T-helper 2 cell treated with Interferon-gamma antibody and Interleukin-4, amounts not matched to agents 5 μg/mL and 100 μg/mL, for 36 hours (primary cell): ENCODE measurements around the gene LRRC75B.
"Not testable (repeated sequence)": the region's sequence is repeated elsewhere in the genome, so short reads cannot be mapped to it uniquely, and the experiment has no call there.

ENCODE experiments used
- DNase-seq: peaks from one replicate; pipeline ENCODE4 v3.0.0; 2021; ENCODE audit warnings: low spot score
- H3K27ac Mint-ChIP-seq: one replicate; pipeline ENCODE4 v1.8.0; 2021; ENCODE audit warnings: mild to moderate bottlenecking, mixed read lengths
- H3K27me3 Mint-ChIP-seq: one replicate; pipeline ENCODE4 v1.8.0; 2021; ENCODE audit warnings: low read depth, mixed read lengths
- H3K36me3 Mint-ChIP-seq: one replicate; pipeline ENCODE4 v1.8.0; 2021; ENCODE audit warnings: low read depth, mixed read lengths
- H3K4me1 Mint-ChIP-seq: one replicate; pipeline ENCODE4 v1.8.0; 2021; ENCODE audit warnings: low read depth, mixed read lengths
- H3K4me3 Mint-ChIP-seq: one replicate; pipeline ENCODE4 v1.8.0; 2022; ENCODE audit warnings: mild to moderate bottlenecking, moderate library complexity, mixed read lengths
- H3K9me3 Mint-ChIP-seq: one replicate; pipeline ENCODE4 v1.8.0; 2021; ENCODE audit warnings: mixed read lengths

The LRRC75B gene, protein sequence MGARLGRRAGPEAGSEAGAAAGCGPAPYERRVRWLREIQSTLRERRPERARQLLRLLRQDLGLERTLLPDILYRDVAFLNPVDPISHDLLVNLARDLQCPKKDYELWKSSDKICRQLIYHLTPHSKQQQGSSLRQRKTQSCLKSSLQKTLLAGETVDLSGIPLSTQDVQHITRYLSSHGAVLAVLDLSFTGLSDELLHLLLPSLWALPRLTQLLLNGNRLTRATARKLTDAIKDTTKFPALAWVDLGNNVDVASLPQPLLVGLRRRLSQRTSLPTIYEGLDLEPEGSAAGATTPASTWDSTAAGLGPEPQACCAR

DNA sequence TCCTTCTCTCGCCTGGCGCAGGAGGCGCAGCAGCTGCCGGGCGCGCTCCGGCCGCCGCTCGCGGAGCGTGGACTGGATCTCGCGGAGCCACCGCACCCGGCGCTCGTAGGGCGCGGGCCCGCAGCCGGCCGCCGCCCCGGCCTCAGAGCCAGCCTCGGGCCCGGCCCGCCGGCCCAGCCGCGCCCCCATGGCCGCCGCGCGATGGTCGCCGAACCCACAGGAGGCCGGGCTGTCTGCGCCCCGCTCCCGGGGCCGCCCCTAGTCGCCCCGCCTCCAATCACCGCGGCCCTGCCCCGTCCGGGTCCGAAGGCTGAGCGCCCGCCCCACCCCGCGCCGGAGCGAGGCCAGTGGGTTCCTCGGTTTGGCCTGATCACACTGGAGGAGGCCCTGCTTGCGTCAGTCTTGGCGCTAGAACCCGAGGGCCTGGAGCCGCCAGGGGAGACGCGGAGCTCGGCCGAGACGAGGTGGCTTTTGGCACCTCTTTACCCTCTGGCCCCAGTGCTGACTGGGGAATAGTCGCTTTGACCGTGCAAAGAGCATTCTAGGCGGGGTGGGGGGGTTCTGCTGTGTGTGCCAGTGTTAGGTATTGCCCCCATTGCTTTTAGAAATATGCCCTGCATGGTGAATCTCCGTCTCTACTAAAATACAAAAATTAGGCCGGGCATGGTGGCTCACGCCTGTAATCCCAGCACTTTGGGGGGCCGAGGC, at the start of gene LRRC75B:
Gene LRRC75B (minus strand): TSS at position 223 of the 708 bp plus-strand sequence. CDS start 34 bp downstream, at position 189.
- no peaks in the 10 kb centered on the region for H3K36me3 Mint-ChIP-seq
- peak; percentile 64 for DNase-seq
- H3K4me3 Mint-ChIP-seq = peak within 1 kb of the TSS; percentile 89
- H3K27me3 Mint-ChIP-seq = no peaks in the 10 kb centered on the region
- H3K4me1 Mint-ChIP-seq = peaks cover 1% of the 10 kb centered on the region
- H3K27ac Mint-ChIP-seq = peak within 1 kb of the TSS; percentile 41
- H3K9me3 Mint-ChIP-seq = no peaks in the 10 kb centered on the region

DNA sequence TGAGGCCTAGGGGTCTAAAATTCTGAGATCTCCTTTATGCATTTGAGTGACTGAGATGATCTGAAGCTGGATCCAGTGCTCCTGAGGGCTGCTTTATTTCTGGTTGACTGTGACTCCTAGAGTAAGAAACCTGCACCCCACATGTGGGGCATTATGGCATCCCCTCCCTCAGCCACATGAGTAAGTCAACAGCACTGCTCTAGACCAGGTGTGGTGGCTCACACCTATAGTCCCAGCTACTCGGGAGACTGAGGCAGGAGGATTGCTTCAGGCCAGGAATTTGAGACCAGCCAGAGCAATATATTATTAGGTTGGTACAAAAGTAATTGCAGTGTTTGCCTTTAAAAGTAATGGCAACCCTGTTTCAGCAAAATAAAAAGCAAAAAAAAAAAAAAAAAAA, 49.4 kb upstream of the LRRC75B start:
- not testable (repeated sequence) for H3K4me1 Mint-ChIP-seq, H3K4me3 Mint-ChIP-seq, H3K36me3 Mint-ChIP-seq, H3K27me3 Mint-ChIP-seq, DNase-seq, H3K27ac Mint-ChIP-seq, H3K9me3 Mint-ChIP-seq

DNA sequence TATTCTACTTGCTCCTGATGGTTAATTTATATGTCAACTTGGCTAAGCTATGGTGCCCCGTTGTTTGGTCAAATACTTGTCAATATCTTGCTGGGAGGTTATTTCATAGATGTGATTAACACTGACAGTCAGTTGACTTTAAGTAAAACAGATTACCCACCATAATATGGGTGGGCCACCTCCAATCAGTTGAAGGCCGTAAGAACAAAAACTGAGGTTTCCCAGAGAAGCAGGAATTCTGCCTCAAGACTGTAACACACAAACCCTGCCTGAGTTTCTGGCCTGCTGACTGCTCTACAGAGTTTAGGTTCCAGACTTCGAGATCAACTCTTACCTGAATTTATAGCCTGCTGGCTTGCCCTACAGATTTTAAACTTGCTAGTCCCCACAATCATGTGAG, 43.6 kb upstream of the LRRC75B start:
- H3K27me3 Mint-ChIP-seq, H3K36me3 Mint-ChIP-seq, H3K9me3 Mint-ChIP-seq, DNase-seq: not testable (repeated sequence)
- H3K4me1 Mint-ChIP-seq = peaks cover 17% of the 10 kb centered on the region
- peak overlapping the region; percentile 38 for H3K4me3 Mint-ChIP-seq
- H3K27ac Mint-ChIP-seq = peak overlapping the region; percentile 41

DNA sequence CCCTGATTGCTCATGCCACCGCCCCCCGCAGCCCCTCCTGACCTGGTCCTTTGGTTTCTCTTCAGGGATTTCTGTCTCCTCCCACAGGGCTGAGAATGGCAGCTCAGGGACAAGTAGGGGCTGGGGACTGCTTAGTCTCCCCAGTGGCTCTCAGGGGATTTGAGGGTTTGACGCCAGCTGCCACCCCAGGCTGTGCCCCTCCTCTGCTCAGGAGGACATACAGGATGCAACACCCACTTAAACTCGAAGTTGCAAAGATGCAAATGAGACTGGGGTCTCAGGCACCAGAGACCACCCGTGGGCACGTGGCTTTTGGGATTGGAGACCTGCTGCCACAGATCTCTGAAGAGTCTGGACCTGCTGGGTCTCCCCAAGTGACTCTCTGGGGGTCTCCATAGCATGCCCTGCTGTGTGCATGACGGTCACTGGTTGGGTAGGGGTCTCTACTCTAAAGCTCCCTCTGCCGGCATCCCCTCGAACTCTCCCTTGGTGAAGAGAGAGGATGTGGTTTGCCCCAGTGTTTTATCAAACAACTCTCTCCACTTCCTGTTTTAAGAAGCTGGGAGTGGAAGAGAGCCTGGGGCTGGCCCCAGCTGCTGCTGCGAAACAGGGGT, 42.0 kb upstream of the LRRC75B start:
- H3K9me3 Mint-ChIP-seq, H3K36me3 Mint-ChIP-seq, H3K27me3 Mint-ChIP-seq, DNase-seq: not testable (repeated sequence)
- peaks cover 17% of the 10 kb centered on the region for H3K4me1 Mint-ChIP-seq
- peak overlapping the region; percentile 41 for H3K27ac Mint-ChIP-seq
- H3K4me3 Mint-ChIP-seq = peak overlapping the region; percentile 24

DNA sequence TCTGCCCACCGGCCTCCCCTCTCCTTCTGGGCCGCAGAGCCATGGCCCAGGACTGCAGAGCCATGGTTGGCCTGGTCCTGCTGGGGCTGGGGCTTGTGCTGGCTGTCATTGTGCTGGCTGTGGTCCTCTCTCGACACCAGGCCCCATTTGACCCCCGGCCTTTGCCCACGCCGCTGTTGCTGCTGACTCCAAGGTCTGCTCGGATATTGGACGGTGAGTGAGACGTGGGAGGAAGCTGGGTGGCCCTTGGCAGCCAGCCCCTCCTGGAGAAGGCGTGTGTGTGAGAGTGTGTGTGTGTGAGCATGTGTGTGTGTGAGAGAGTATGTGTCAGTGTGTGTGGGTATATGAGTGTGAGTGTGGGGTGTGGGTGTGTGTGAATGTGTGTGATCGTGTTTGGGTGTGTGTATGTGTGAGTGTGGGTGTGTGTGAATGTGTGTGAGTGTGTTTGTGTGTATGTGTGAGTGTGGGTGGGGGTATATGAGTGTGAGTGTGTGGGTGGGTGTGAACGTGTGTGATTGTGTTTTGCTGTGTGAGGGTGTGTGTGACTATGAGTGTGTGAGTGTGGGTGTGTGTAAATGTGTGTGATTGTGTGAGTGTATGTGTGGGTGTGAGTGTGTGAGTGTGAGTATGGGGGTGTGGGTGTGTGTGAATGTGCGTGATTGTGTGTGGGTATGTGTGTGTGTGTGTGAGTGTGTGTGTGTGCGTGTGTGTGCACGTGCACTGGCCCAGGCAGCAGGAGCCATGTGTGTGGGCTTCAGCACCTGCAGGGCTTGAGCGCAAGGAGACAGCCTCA, 40.6 kb upstream of the LRRC75B start:
- H3K36me3 Mint-ChIP-seq, DNase-seq, H3K27me3 Mint-ChIP-seq, H3K9me3 Mint-ChIP-seq: not testable (repeated sequence)
- Mint-ChIP-seq H3K4me3 (peak overlapping the region; percentile 2), H3K4me1 (peaks cover 17% of the 10 kb centered on the region), H3K27ac (peak overlapping the region; percentile 39)

DNA sequence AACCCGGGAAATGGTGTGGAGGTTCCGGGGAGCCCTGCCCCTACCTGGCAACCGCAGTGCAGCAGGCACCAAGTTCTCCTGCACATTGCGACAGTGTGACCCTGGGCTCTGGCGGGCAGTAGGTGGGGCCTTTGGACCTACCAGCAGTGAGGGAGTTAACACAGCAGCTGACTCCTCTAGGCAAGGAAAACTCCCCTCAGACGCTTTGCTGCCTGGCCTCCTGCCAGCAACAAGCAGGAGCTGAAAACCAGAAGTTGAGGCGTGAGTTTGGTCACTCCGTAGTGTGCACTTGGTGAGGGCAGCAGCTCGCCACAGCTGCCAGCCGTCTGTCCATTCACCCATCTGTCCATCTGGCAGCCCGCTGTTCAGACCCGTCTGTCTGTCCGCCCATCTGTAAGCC, 39.8 kb upstream of the LRRC75B start:
- not testable (repeated sequence) for H3K36me3 Mint-ChIP-seq, H3K4me3 Mint-ChIP-seq, DNase-seq, H3K27me3 Mint-ChIP-seq, H3K27ac Mint-ChIP-seq, H3K9me3 Mint-ChIP-seq
- H3K4me1 Mint-ChIP-seq = peaks cover 17% of the 10 kb centered on the region

DNA sequence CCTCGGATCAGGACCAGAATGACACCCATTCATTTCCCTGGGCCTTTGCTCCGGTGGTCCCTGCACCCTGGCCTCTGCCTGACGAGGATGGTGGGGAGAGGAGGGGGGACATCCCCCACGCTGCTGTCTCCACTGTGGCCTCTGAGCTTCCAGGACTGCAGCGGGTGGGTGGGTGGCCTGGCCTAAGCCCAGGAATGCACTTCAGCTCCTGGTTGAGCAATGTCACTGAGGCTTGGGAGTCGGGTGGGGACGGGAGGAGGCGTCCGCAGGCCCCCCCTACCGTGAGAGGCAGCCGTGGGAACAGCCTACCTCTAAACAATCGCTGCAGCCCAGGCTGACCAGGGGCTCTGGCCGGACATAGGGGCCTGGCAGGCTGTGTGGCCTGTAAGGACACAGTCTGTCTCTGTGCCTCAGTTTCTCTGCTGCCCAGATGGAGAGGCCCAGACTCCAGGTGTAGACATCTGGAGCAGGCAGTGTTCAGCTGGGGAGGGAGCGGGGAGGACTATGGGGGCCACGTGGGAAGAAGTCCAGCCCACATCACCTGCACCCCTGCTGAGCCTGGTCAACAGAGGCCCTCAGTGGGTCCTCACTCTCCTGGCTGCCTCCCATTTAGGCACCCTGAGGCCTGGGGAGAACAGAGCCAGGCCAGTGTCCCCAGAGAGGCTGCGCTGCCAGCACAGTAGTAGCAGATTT, 38.7 kb upstream of the LRRC75B start:
- peaks cover 15% of the 10 kb centered on the region for H3K4me1 Mint-ChIP-seq
- H3K36me3 Mint-ChIP-seq, H3K27me3 Mint-ChIP-seq, H3K27ac Mint-ChIP-seq, H3K9me3 Mint-ChIP-seq, DNase-seq, H3K4me3 Mint-ChIP-seq: not testable (repeated sequence)

DNA sequence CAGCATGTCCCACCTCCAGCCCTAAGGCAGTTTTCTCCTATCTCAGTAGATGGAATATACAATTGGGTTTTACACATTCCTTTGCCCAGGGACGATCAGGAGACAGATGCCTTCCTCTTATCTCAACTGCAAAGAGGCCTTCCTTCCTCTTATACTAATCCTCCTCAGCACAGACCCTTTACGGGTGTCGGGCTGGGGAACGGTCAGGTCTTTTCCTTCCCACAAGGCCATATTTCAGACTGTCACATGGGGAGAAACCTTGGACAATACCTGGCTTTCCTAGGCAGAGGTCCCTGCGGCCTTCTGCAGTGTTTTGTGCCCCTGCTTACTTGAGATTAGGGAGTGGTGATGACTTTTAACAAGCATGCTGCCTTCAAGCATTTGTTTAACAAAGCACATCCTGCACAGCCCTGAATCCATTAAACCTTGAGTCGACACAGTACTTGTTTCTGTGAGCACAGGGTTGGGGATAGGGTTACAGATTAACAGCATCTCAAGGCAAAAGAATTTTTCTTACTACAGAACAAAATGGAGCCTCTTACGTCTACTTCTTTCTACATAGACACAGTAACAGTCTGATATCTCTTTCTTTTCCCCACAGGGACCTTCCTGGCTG, 38.0 kb upstream of the LRRC75B start:
- H3K27me3 Mint-ChIP-seq = not testable (repeated sequence)

DNA sequence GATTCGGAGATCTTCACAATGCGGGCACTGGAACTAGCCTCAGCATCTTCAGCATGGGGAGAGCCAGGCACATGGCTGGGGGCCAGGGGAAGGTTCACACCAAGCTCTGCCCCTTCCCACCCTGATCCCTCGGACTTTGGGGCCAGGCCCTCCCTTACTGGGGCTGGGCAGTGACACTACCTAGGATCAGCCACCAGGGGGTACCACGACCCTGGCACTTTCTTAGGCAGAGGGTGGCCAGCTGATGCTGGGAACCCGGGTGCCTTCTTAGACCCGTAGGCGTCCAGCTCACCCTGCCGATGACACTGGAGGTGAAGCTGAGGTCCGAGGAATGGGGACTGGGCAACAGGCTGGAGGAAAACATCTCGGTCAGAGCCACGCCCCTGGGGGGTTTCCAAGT, 36.2 kb upstream of the LRRC75B start:
- not testable (repeated sequence) for H3K4me1 Mint-ChIP-seq, DNase-seq, H3K4me3 Mint-ChIP-seq, H3K36me3 Mint-ChIP-seq, H3K27ac Mint-ChIP-seq, H3K27me3 Mint-ChIP-seq, H3K9me3 Mint-ChIP-seq

More for the DNA sequence above, 38.0 kb upstream of the LRRC75B start:
- not testable (repeated sequence) for H3K36me3 Mint-ChIP-seq, H3K27ac Mint-ChIP-seq, H3K4me3 Mint-ChIP-seq, DNase-seq, H3K9me3 Mint-ChIP-seq
- H3K4me1 Mint-ChIP-seq = peaks cover 12% of the 10 kb centered on the region

DNA sequence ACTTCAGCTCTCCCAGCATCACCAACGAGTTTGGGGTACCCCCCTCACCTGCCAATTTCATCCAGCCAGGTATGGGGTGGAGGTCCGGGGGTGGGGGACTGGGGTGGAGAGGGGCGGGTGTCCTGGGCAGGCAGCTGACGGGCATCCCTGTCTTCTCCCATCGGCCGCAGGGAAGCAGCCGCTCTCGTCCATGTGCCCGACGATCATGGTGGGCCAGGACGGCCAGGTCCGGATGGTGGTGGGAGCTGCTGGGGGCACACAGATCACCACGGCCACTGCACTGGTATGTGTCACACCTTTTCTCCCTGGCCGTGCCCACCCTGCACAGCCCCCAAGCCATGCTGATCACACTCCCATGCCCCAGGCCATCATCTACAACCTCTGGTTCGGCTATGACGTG, 35.0 kb upstream of the LRRC75B start:
- H3K4me3 Mint-ChIP-seq, H3K4me1 Mint-ChIP-seq, H3K36me3 Mint-ChIP-seq, H3K9me3 Mint-ChIP-seq, H3K27ac Mint-ChIP-seq, H3K27me3 Mint-ChIP-seq, DNase-seq: not testable (repeated sequence)

DNA sequence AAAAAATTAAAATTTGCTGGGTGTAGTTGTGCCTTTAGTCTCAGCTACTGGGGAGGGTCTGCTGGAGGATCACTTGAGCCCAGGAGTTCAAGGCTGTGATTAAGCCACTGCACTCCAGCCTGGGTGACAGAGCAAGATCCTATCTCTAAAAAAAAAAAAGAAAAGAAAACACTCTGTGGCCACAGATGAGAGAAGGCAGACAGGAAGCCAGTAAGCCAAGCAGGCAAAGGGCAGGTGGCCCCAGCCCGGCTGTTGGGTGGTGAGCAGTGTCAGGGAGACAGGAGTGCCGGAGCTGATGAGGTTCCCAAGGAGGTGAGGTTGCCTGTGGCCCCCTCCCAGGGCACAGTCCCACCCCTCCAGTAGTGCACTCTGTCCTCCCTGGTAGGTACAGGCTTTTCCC, 29.7 kb upstream of the LRRC75B start:
- not testable (repeated sequence) for H3K4me1 Mint-ChIP-seq, H3K9me3 Mint-ChIP-seq, DNase-seq, H3K36me3 Mint-ChIP-seq, H3K27me3 Mint-ChIP-seq, H3K4me3 Mint-ChIP-seq
- H3K27ac Mint-ChIP-seq = peak overlapping the region; percentile 60

DNA sequence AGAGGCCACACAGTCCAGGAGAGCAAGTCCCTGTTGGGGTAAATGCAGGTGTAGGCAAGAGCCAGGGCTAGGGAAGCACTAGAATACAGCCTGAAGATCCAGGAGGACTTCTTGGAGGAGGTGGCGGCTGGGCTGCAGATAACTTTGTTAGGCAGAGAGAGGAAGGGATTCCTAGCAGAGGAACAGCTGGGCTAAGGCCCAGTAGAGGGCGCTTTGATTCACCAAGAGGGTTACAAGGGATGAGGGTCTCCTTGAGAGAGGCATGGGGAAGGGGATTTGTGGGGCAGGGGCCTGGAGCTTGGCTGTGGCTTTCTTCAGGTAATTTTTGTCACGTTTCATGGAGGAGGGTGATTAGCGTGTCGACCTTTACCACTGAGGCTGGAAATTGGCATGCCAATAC, 28.4 kb upstream of the LRRC75B start:
- H3K27me3 Mint-ChIP-seq, H3K9me3 Mint-ChIP-seq, H3K4me1 Mint-ChIP-seq, H3K27ac Mint-ChIP-seq, DNase-seq, H3K4me3 Mint-ChIP-seq: not testable (repeated sequence)
- H3K36me3 Mint-ChIP-seq = peaks cover 16% of the 10 kb centered on the region

DNA sequence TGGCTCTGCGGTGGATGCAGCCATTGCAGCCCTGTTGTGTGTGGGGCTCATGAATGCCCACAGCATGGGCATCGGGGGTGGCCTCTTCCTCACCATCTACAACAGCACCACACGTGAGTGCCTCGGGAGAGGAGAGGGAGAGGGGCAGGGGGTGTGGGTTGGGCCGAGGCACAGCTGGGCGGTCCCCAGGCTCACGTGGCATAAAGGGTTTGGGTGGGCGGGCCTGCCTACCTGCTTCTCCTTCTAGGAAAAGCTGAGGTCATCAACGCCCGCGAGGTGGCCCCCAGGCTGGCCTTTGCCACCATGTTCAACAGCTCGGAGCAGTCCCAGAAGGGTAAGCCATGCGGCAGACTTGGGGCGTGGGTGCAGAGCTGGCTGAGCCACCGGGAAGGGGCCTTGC, 21.9 kb upstream of the LRRC75B start:
- H3K27me3 Mint-ChIP-seq, H3K36me3 Mint-ChIP-seq, DNase-seq, H3K4me1 Mint-ChIP-seq, H3K4me3 Mint-ChIP-seq, H3K9me3 Mint-ChIP-seq, H3K27ac Mint-ChIP-seq: not testable (repeated sequence)
